Stimulated activated naive CD4-positive, alpha-beta T cell (primary cell): ENCODE data around the gene FBXO2.

Source experiments
- DNase-seq, 6 experiments: peaks; one replicate each; lab custom pipeline; 2025; lab: John Stamatoyannopoulos, UW

Gene FBXO2

GRCh38 chr1:11654137-11654938 lies at the start of gene FBXO2, which contains the start of gene FBXO44:
Gene FBXO2, minus strand, starts transcription at chr1:11654429. Its CDS starts 89 bp downstream, at chr1:11654340.
Gene FBXO44, plus strand, starts transcription at chr1:11654877. Its CDS starts 959 bp downstream, at chr1:11655836.
- DNase-seq = peak; percentile 35 to 73 (median 62)

GRCh38 chr1:11703357-11704193 lies 49.3 kb upstream of the FBXO2 start:
- DNase-seq = no peak

GRCh38 chr1:11701981-11702803 lies 48.0 kb upstream of the FBXO2 start:
- no peak for DNase-seq

GRCh38 chr1:11701551-11701961 lies 47.3 kb upstream of the FBXO2 start:
- no peak for DNase-seq

GRCh38 chr1:11700601-11701467 lies 46.6 kb upstream of the FBXO2 start:
- no peak for DNase-seq

- DNase-seq = no peak
Measured at GRCh38 chr1:11697893-11698210, 43.6 kb upstream of the FBXO2 start.

GRCh38 chr1:11697188-11697892 lies 43.1 kb upstream of the FBXO2 start:
- DNase-seq = no peak

- no peak for DNase-seq
Measured at GRCh38 chr1:11695861-11696260, 41.6 kb upstream of the FBXO2 start.

GRCh38 chr1:11693917-11694316 lies 39.7 kb upstream of the FBXO2 start:
- DNase-seq = no peak

GRCh38 chr1:11693024-11693590 lies 38.9 kb upstream of the FBXO2 start:
- peak in 1 of 6 experiments; percentile 23 for DNase-seq

GRCh38 chr1:11691928-11692711 lies 37.9 kb upstream of the FBXO2 start:
- DNase-seq = no peak

GRCh38 chr1:11691302-11691914 lies 37.2 kb upstream of the FBXO2 start, which contains the start of gene DRAXIN:
Gene DRAXIN, plus strand, starts transcription at chr1:11691710. Its CDS starts 14,549 bp downstream, at chr1:11706259.
- DNase-seq = no peak

- no peak for DNase-seq
Measured at GRCh38 chr1:11690397-11691301, 36.4 kb upstream of the FBXO2 start.

- no peak for DNase-seq
Measured at GRCh38 chr1:11688506-11688905, 34.3 kb upstream of the FBXO2 start.

- no peak for DNase-seq
Measured at GRCh38 chr1:11685210-11685752, 31.1 kb upstream of the FBXO2 start.

GRCh38 chr1:11684070-11684469 lies 29.8 kb upstream of the FBXO2 start:
- no peak for DNase-seq

GRCh38 chr1:11682799-11683198 lies 28.6 kb upstream of the FBXO2 start:
- DNase-seq = no peak
